Activated T-cell treated with anti-CD3 and anti-CD28 coated beads, Interleukin-2, amount 50 U/mL, for 72 hours (primary cell): Measurements from ENCODE around the gene TOR2A. TPM values are rescaled to one million over a fixed set of nuclear protein-coding genes. Genes with fewer than 3 reads are reported as not detected.
"Not testable (repeated sequence)": the region's sequence is repeated elsewhere in the genome, so short reads cannot be mapped to it uniquely, and the experiment has no call there.

Experiments
- ATAC-seq, 2 donors: fragments of 150-1000 bp; cut with Tn5 transposase; replicated peaks in 1 of 2; 2 replicates each; pipeline ENCODE4 v1.10.0; 2021; ENCODE audit warnings: moderate library complexity in 2 of 2, mild to moderate bottlenecking in 1 of 2
- DNase-seq, 2 donors: peaks; one replicate each; pipeline ENCODE4 v3.0.0; 2021 to 2022; ENCODE audit warnings: mixed read lengths in 1 of 2
- H3K27ac Mint-ChIP-seq: one replicate; pipeline ENCODE4 v1.8.0; 2022; ENCODE audit warnings: mild to moderate bottlenecking, moderate library complexity, mixed read lengths
- H3K27me3 Mint-ChIP-seq: one replicate; pipeline ENCODE4 v1.8.0; 2022; ENCODE audit warnings: low read depth, mixed read lengths
- H3K36me3 Mint-ChIP-seq, 2 donors: one replicate each; pipeline ENCODE4 v1.8.0; 2022; ENCODE audit warnings: mixed read lengths in 2 of 2, mild to moderate bottlenecking in 1 of 2; ENCODE audit not compliant: insufficient read depth in 2 of 2
- H3K4me1 Mint-ChIP-seq: one replicate; pipeline ENCODE4 v1.8.0; 2022; ENCODE audit warnings: low read depth, mixed read lengths
- H3K4me3 Mint-ChIP-seq, 2 donors: one replicate each; pipeline ENCODE4 v1.8.0; 2022; ENCODE audit warnings: mild to moderate bottlenecking in 2 of 2, mixed read lengths in 2 of 2, moderate library complexity in 2 of 2
- H3K9me3 Mint-ChIP-seq, 2 donors: one replicate each; pipeline ENCODE4 v1.8.0; 2022; ENCODE audit warnings: mixed read lengths in 2 of 2
- total RNA-seq, 2 donors: library from RNA; stranded (reverse); gene quantifications; one replicate each; pipeline ENCODE4 v1.2.3, GENCODE V29; 2022

The TOR2A gene
- total RNA-seq, result 10 to 100 TPM; 12.5 to 16.4 TPM

- Mint-ChIP-seq H3K9me3 (no peaks in the 10 kb centered on the region), H3K4me3 (peak within 1 kb of the TSS; percentile 80 to 87), H3K36me3 (peaks cover 0 to 7% of the 10 kb centered on the region in 2 donors), H3K27ac (peak within 1 kb of the TSS; percentile 80), H3K4me1 (peaks cover 10% of the 10 kb centered on the region), H3K27me3 (no peaks in the 10 kb centered on the region)
- DNase-seq (peak; percentile 98 to 99), ATAC-seq (peak; percentile 91 to 92)
Measured at GRCh38 chr9:127734747-127735529, at the start of gene TOR2A. Gene TOR2A (minus strand): TSS chr9:127735294. CDS start chr9:127735270, 24 bp downstream.

GRCh38 chr9:127783111-127784008, 48.3 kb upstream of the TOR2A start:
- peaks cover 77% of the 10 kb centered on the region for H3K4me1 Mint-ChIP-seq
- H3K4me3 Mint-ChIP-seq, result peak overlapping the region; percentile 82 to 86
- peak; percentile 14 to 29 for ATAC-seq
- no peaks in the 10 kb centered on the region for H3K9me3 Mint-ChIP-seq
- H3K27ac Mint-ChIP-seq, result peak overlapping the region; percentile 96
- peak; percentile 82 to 85 for DNase-seq
- peaks cover 8 to 16% of the 10 kb centered on the region in 2 donors for H3K36me3 Mint-ChIP-seq
- no peaks in the 10 kb centered on the region for H3K27me3 Mint-ChIP-seq

- Mint-ChIP-seq H3K27me3 (no peaks in the 10 kb centered on the region), H3K36me3 (peaks cover 8 to 14% of the 10 kb centered on the region in 2 donors), H3K4me1 (peaks cover 63% of the 10 kb centered on the region), H3K4me3 (peak overlapping the region; percentile 36 to 68), H3K27ac (peak overlapping the region; percentile 82), H3K9me3 (no peaks in the 10 kb centered on the region)
- DNase-seq, result no peak
- ATAC-seq, result no peak
Measured at GRCh38 chr9:127781806-127782205, 46.7 kb upstream of the TOR2A start.

GRCh38 chr9:127780909-127781308, 45.8 kb upstream of the TOR2A start:
- not testable (repeated sequence) for ATAC-seq

GRCh38 chr9:127780126-127780885, 45.2 kb upstream of the TOR2A start:
- Mint-ChIP-seq H3K4me3 (peak overlapping the region in 1 of 2 donors; percentile 90), H3K36me3 (peaks cover 12 to 13% of the 10 kb centered on the region in 2 donors), H3K4me1 (peaks cover 69% of the 10 kb centered on the region), H3K27me3 (no peaks in the 10 kb centered on the region), H3K27ac (peak overlapping the region; percentile 99), H3K9me3 (no peaks in the 10 kb centered on the region)
- ATAC-seq, result no peak
- DNase-seq, result no peak

More at GRCh38 chr9:127780909-127781308, 45.8 kb upstream of the TOR2A start:
- peaks cover 67% of the 10 kb centered on the region for H3K4me1 Mint-ChIP-seq
- H3K36me3 Mint-ChIP-seq, result peaks cover 12 to 13% of the 10 kb centered on the region in 2 donors
- H3K27ac Mint-ChIP-seq, result peak overlapping the region; percentile 75
- not testable (repeated sequence) for DNase-seq, H3K9me3 Mint-ChIP-seq, H3K27me3 Mint-ChIP-seq, H3K4me3 Mint-ChIP-seq

- peak overlapping the region; percentile 99 for H3K27ac Mint-ChIP-seq
- no peaks in the 10 kb centered on the region for H3K27me3 Mint-ChIP-seq
- H3K9me3 Mint-ChIP-seq, result no peaks in the 10 kb centered on the region
- ATAC-seq, result peak; percentile 82
- H3K4me3 Mint-ChIP-seq, result peak overlapping the region; percentile 90 to 91
- peaks cover 12 to 13% of the 10 kb centered on the region in 2 donors for H3K36me3 Mint-ChIP-seq
- peak; percentile 81 to 83 for DNase-seq
- peaks cover 63% of the 10 kb centered on the region for H3K4me1 Mint-ChIP-seq
Measured at GRCh38 chr9:127779136-127779981, 44.3 kb upstream of the TOR2A start.

- Mint-ChIP-seq H3K27me3 (no peaks in the 10 kb centered on the region), H3K36me3 (peaks cover 12 to 19% of the 10 kb centered on the region in 2 donors), H3K4me3 (peak within 1 kb of the TSS; percentile 90 to 91), H3K9me3 (no peaks in the 10 kb centered on the region), H3K27ac (peak within 1 kb of the TSS; percentile 99), H3K4me1 (peaks cover 63% of the 10 kb centered on the region)
- peak; percentile 78 for DNase-seq
- peak; percentile 43 to 60 for ATAC-seq
Measured at GRCh38 chr9:127778280-127779135, 43.4 kb upstream of the TOR2A start, which contains the start of gene SH2D3C. Gene SH2D3C (minus strand): TSS chr9:127778666. CDS start chr9:127778627, 39 bp downstream.

- Mint-ChIP-seq H3K4me1 (peaks cover 53% of the 10 kb centered on the region), H3K4me3 (peak overlapping the region; percentile 90 to 91), H3K36me3 (peaks cover 12 to 19% of the 10 kb centered on the region in 2 donors), H3K27me3 (no peaks in the 10 kb centered on the region), H3K27ac (peak overlapping the region; percentile 92), H3K9me3 (no peaks in the 10 kb centered on the region)
- no peak for DNase-seq
- ATAC-seq, result no peak
Measured at GRCh38 chr9:127777368-127777980, 42.4 kb upstream of the TOR2A start.

- ATAC-seq, result no peak
- DNase-seq, result no peak
- peaks cover 50% of the 10 kb centered on the region for H3K4me1 Mint-ChIP-seq
- H3K36me3 Mint-ChIP-seq, result peaks cover 12 to 19% of the 10 kb centered on the region in 2 donors
- peak overlapping the region; percentile 90 to 91 for H3K4me3 Mint-ChIP-seq
- H3K9me3 Mint-ChIP-seq, result no peaks in the 10 kb centered on the region
- H3K27ac Mint-ChIP-seq, result peak overlapping the region; percentile 92
- no peaks in the 10 kb centered on the region for H3K27me3 Mint-ChIP-seq
Measured at GRCh38 chr9:127776924-127777289, 41.8 kb upstream of the TOR2A start.

- H3K36me3 Mint-ChIP-seq, result peaks cover 12 to 19% of the 10 kb centered on the region in 2 donors
- no peaks in the 10 kb centered on the region for H3K9me3 Mint-ChIP-seq
- peak; percentile 75 to 83 for DNase-seq
- peak overlapping the region; percentile 90 to 91 for H3K4me3 Mint-ChIP-seq
- peaks cover 49% of the 10 kb centered on the region for H3K4me1 Mint-ChIP-seq
- H3K27ac Mint-ChIP-seq, result peak overlapping the region; percentile 92
- H3K27me3 Mint-ChIP-seq, result no peaks in the 10 kb centered on the region
- peak; percentile 27 to 28 for ATAC-seq
Measured at GRCh38 chr9:127776195-127776923, 41.3 kb upstream of the TOR2A start.
